ENCODE data around the gene ALPP.
"Not testable (repeated sequence)": the region's sequence is repeated elsewhere in the genome, so short reads cannot be mapped to it uniquely, and the experiment has no call there.

DNA sequence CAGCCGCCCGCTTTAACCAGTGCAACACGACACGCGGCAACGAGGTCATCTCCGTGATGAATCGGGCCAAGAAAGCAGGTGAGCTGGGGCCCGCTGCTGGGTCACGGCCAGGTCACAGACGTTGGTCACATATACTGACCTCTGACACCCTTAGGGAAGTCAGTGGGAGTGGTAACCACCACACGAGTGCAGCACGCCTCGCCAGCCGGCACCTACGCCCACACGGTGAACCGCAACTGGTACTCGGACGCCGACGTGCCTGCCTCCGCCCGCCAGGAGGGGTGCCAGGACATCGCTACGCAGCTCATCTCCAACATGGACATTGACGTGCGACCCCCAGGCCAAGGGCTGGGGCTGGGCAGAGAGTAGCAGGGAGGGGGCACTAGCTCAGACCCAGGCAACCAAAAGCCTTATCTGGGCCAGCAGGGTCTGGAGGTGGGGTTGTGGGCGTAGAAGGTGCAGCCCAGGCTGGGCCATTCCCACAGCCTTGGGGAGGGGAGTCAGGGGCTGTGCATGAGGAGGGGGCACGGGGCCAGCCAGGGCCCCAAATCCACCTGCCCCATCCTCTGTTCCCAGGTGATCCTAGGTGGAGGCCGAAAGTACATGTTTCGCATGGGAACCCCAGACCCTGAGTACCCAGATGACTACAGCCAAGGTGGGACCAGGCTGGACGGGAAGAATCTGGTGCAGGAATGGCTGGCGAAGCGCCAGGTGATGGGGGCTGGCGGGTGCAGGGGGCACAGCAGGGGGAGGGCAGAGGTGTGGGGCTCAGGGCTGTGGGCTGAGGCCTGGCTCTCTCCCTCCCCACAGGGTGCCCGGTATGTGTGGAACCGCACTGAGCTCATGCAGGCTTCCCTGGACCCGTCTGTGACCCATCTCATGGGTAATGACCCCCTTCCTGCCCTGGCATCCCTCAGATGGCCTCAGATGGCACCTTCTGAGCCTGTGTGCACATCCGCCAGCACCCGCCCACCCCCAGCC lies 1.3 kb downstream of the ALPP start:
- not testable (repeated sequence) for TF ChIP-seq EZH2 (IDR thresholded peaks at IDR 0.05; ENCODE audit: insufficient read depth, poor library complexity, severe bottlenecking); EZH2phosphoT487 (IDR thresholded peaks at IDR 0.05; ENCODE audit: insufficient read depth, low read depth)

Measured in GM23248 (cell line).